ENCODE data around the gene ST6GALNAC3. TPM values are rescaled to one million over a fixed set of nuclear protein-coding genes. Genes with fewer than 3 reads are reported as not detected.
"Not testable (repeated sequence)": the region's sequence is repeated elsewhere in the genome, so short reads cannot be mapped to it uniquely, and the experiment has no call there.

The ST6GALNAC3 gene
- total RNA-seq, 2 experiments from 2014 or later: 3.0 to 3.5 TPM

DNA sequence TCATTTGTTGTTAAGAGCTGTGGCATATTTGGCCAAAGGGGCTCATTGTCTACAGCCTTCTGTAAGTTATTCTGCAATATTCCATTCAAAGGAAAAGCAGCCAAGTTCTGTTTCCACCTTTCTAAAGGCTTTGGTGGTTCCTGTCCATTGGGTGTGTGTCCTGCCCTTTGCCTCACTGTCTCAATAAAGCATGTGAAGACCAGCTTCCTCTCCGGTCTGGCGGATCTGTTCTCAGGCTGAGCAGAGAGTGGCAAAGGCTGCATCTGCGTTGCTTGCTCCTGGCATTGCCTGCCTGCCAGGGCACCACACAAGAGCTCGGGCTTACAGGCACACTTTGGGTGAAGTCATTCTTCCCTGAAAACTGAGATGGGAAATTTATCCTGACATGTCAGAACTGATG is 34.9 kb downstream of the ST6GALNAC3 start:
- Mint-ChIP-seq H3K27ac (no peak overlapping the region), H3K36me3 (peaks cover 7% of the 10 kb centered on the region), H3K4me1 (peaks cover 3% of the 10 kb centered on the region), H3K4me3 (no peak overlapping the region), H3K9me3 (peaks cover 1% of the 10 kb centered on the region), H3K27me3 (no peaks in the 10 kb centered on the region)
- no peak for DNase-seq

- Mint-ChIP-seq H3K27ac (no peak overlapping the region), H3K4me3 (no peak overlapping the region), H3K27me3 (no peaks in the 10 kb centered on the region), H3K4me1 (peaks cover 5% of the 10 kb centered on the region), H3K9me3 (peaks cover 1% of the 10 kb centered on the region), H3K36me3 (peaks cover 5% of the 10 kb centered on the region)
- DNase-seq: no peak
Observed at GRCh38 chr1:76109901-76110560, 35.5 kb downstream of the ST6GALNAC3 start.

DNA sequence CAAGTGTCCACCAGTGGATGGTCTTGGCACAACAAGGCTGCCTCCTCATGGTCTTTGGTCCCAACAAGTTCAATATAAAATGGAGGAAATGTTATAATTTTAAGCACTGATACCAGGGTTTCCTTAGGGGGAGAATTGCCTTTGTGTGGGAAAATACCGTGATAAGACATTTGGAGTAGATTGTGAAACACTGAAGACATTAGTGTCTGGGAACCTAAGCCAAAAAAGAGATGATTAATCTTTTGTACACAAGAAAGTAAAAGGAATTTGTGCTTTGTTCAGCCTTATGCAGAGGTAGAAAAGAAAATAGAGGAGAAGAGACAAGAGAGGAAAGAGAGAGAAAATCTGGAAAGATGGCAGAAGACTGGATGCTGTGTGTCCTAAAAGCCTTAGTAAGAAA is 36.1 kb downstream of the ST6GALNAC3 start:
- no peak for DNase-seq
- Mint-ChIP-seq H3K27ac (no peak overlapping the region), H3K9me3 (peaks cover 1% of the 10 kb centered on the region), H3K27me3 (no peaks in the 10 kb centered on the region), H3K4me3 (no peak overlapping the region), H3K36me3 (peaks cover 5% of the 10 kb centered on the region), H3K4me1 (peaks cover 5% of the 10 kb centered on the region)

GRCh38 chr1:76112321-76112720 is 37.8 kb downstream of the ST6GALNAC3 start:
- not testable (repeated sequence) for H3K36me3 Mint-ChIP-seq, H3K9me3 Mint-ChIP-seq, DNase-seq, H3K27me3 Mint-ChIP-seq, H3K4me3 Mint-ChIP-seq, H3K27ac Mint-ChIP-seq, H3K4me1 Mint-ChIP-seq

- Mint-ChIP-seq H3K4me3 (no peak overlapping the region), H3K9me3 (peaks cover 1% of the 10 kb centered on the region), H3K36me3 (no peaks in the 10 kb centered on the region)
Observed at GRCh38 chr1:76113446-76113845, 38.9 kb downstream of the ST6GALNAC3 start.

DNA sequence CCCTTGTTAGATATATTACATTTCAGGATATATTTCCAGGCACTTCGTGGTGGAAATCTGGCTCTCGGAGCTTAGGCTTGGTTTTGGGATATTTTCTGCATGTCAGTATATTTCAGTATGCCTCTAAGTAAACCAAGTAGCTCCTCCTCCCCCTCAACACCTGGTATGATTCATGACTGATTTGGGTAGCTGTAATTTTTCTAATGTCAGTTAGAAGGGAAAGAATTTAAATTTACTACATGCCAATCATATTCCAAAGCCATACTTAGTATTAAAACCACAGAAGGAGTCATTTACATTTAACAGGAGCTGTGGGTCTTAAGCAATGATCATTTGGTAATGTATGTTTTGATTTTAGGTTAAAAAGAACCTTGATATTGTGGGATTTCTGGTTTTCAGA is 40.6 kb downstream of the ST6GALNAC3 start:
- H3K4me1 Mint-ChIP-seq: peaks cover 5% of the 10 kb centered on the region
- DNase-seq: no peak

More at GRCh38 chr1:76113446-76113845, 38.9 kb downstream of the ST6GALNAC3 start:
- H3K27me3 Mint-ChIP-seq: no peaks in the 10 kb centered on the region
- no peak for DNase-seq
- H3K4me1 Mint-ChIP-seq: peaks cover 5% of the 10 kb centered on the region
- no peak overlapping the region for H3K27ac Mint-ChIP-seq

GRCh38 chr1:76121850-76122249 is 47.3 kb downstream of the ST6GALNAC3 start:
- DNase-seq: no peak

More for the DNA sequence above, 40.6 kb downstream of the ST6GALNAC3 start:
- Mint-ChIP-seq H3K4me3 (no peak overlapping the region), H3K27me3 (no peaks in the 10 kb centered on the region), H3K9me3 (peaks cover 1% of the 10 kb centered on the region), H3K27ac (no peak overlapping the region), H3K36me3 (no peaks in the 10 kb centered on the region)

GRCh38 chr1:76122271-76122670 is 47.7 kb downstream of the ST6GALNAC3 start:
- H3K9me3 Mint-ChIP-seq: no peaks in the 10 kb centered on the region
- H3K36me3 Mint-ChIP-seq: no peaks in the 10 kb centered on the region
- no peak overlapping the region for H3K4me3 Mint-ChIP-seq
- no peaks in the 10 kb centered on the region for H3K4me1 Mint-ChIP-seq
- H3K27me3 Mint-ChIP-seq: no peaks in the 10 kb centered on the region
- no peak for DNase-seq
- H3K27ac Mint-ChIP-seq: no peak overlapping the region

More at GRCh38 chr1:76121850-76122249, 47.3 kb downstream of the ST6GALNAC3 start:
- H3K9me3 Mint-ChIP-seq: no peaks in the 10 kb centered on the region
- no peaks in the 10 kb centered on the region for H3K27me3 Mint-ChIP-seq
- H3K4me3 Mint-ChIP-seq: no peak overlapping the region
- no peaks in the 10 kb centered on the region for H3K4me1 Mint-ChIP-seq
- no peak overlapping the region for H3K27ac Mint-ChIP-seq
- no peaks in the 10 kb centered on the region for H3K36me3 Mint-ChIP-seq

DNA sequence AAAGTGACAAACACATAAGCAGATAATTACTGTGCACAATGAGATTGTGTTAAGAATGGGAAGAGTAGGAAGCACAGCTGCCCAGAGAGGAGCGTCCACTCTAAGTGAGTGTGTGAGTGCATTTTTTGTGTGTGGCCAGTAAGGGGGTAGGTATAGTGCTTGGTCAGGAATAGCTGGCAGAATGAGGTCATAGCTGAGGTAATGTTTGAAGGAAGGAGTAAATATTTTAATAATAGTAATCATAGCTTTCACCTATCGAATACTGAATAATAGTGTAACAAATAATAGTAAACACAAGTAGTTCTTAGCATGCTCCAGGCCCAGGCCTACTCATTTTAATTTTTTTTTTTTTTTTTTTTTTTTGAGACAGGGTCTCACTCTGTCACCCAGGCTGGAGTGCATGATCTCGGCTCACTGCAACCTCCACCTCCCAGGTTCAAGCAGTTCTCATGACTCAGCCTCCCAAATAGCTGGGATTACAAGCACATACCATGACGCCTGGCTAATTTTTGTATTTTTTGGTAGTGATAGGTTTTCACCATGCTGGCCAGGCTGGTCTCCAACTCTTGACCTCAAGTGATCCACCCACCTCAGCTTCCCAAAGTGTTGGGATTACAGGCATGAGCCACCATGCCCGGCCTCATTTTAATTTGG is 49.0 kb downstream of the ST6GALNAC3 start:
- H3K4me1 Mint-ChIP-seq, H3K9me3 Mint-ChIP-seq, H3K27ac Mint-ChIP-seq, H3K36me3 Mint-ChIP-seq, H3K27me3 Mint-ChIP-seq, DNase-seq, H3K4me3 Mint-ChIP-seq: not testable (repeated sequence)

DNA sequence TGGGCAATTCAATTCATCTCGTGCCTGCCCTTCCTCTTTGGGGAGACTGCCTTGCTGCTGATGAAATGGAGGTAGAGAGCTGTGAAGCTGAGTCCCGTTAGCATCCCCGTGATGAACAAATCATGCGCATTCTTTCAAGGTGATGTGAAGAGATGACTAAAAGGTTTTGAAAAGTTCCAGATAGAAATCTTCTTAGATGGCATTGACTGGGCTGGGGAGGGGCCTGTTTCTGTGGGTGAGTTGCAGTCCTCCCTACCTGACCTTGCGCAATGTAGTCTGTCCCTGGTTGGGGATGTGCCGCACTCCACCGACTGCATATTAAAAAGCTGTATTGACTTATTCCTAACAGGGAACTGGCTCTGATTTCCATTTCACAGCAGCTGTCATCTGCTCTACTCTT is 49.6 kb downstream of the ST6GALNAC3 start:
- Mint-ChIP-seq H3K36me3 (no peaks in the 10 kb centered on the region), H3K27ac (no peak overlapping the region), H3K4me3 (no peak overlapping the region), H3K27me3 (no peaks in the 10 kb centered on the region), H3K9me3 (no peaks in the 10 kb centered on the region), H3K4me1 (no peaks in the 10 kb centered on the region)
- DNase-seq: no peak

DNA sequence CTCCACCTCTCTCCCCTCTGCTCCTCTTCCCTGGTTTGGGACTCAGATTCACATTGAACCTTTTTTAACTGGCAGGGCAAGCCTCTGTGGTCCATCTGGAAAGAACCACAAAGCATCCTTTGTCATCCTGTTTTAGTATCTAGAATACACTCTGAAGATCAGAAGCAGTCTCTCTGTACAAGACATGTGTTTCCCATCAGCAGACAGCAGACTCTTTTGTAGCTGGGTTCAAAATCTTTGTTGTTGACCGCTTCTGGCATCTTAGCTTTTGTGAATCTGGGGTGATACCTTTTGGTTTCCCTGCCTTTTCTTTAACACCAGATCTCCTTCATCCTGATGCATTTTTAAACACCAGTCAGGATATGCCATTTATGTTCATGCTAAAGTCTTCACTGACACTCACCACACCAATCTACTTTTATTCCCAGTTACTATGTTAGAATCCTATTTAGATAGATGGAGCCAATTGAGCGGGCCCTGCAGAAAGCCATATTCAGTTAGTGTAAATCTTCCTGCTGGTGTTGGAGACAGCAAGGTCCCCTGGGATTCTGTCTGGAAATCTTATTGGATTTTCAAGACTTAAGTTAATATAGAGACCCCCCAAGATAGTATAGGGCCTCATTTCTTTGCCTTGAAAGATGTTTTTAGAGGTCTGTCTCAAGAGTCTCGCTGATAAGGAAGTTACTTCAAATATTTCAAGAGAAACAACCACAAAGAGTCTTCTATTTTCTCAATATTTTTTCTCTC is 51.1 kb downstream of the ST6GALNAC3 start:
- DNase-seq: no peak
- Mint-ChIP-seq H3K4me3 (no peak overlapping the region), H3K9me3 (no peaks in the 10 kb centered on the region), H3K36me3 (no peaks in the 10 kb centered on the region), H3K27ac (no peak overlapping the region), H3K27me3 (no peaks in the 10 kb centered on the region), H3K4me1 (no peaks in the 10 kb centered on the region)

- H3K27ac Mint-ChIP-seq: no peak overlapping the region
- H3K4me1 Mint-ChIP-seq: no peaks in the 10 kb centered on the region
- DNase-seq: no peak
- H3K36me3 Mint-ChIP-seq: no peaks in the 10 kb centered on the region
- no peaks in the 10 kb centered on the region for H3K9me3 Mint-ChIP-seq
- no peaks in the 10 kb centered on the region for H3K27me3 Mint-ChIP-seq
- no peak overlapping the region for H3K4me3 Mint-ChIP-seq
Observed at GRCh38 chr1:76128096-76128495, 53.5 kb downstream of the ST6GALNAC3 start.

- Mint-ChIP-seq H3K27ac (no peak overlapping the region), H3K36me3 (no peaks in the 10 kb centered on the region), H3K9me3 (no peaks in the 10 kb centered on the region), H3K4me1 (no peaks in the 10 kb centered on the region), H3K27me3 (no peaks in the 10 kb centered on the region), H3K4me3 (no peak overlapping the region)
- no peak for DNase-seq
Observed at GRCh38 chr1:76129731-76130130, 55.2 kb downstream of the ST6GALNAC3 start.

- no peak for DNase-seq
- no peaks in the 10 kb centered on the region for H3K36me3 Mint-ChIP-seq
- no peaks in the 10 kb centered on the region for H3K27me3 Mint-ChIP-seq
- no peaks in the 10 kb centered on the region for H3K4me1 Mint-ChIP-seq
- no peaks in the 10 kb centered on the region for H3K9me3 Mint-ChIP-seq
- H3K27ac Mint-ChIP-seq: no peak overlapping the region
- H3K4me3 Mint-ChIP-seq: no peak overlapping the region
Observed at GRCh38 chr1:76130992-76131391, 56.4 kb downstream of the ST6GALNAC3 start.

DNA sequence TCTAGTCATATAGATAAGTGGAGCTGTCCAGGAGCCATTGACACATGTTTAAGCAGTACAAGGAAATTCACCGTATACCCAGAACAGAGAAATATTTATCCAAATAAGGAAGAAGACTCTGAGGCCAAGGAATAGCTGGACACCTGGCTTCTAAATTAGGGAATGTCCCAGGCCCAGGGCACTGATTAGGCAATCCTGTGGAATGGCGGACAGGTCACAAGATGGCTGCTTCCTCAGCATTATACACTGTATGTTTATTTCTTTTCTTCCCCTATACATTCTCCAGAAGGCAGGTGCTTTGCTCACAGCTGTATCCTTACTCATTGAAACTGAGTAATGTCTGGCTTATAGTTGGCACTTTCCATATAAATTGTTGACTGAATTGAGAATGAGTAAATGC is 59.4 kb downstream of the ST6GALNAC3 start:
- no peak for DNase-seq
- no peak overlapping the region for H3K27ac Mint-ChIP-seq
- H3K36me3 Mint-ChIP-seq: no peaks in the 10 kb centered on the region
- no peaks in the 10 kb centered on the region for H3K9me3 Mint-ChIP-seq
- no peak overlapping the region for H3K4me3 Mint-ChIP-seq
- no peaks in the 10 kb centered on the region for H3K4me1 Mint-ChIP-seq
- no peaks in the 10 kb centered on the region for H3K27me3 Mint-ChIP-seq
